GM21423 (cell line): ENCODE data around the gene NOTCH1.
"Not testable (repeated sequence)": the region's sequence is repeated elsewhere in the genome, so short reads cannot be mapped to it uniquely, and the experiment has no call there.

Experiments used
- ATAC-seq: cut with Tn5 transposase; IDR thresholded peaks from one replicate; pipeline ENCODE4 v1.9.1; 2021; ENCODE audit warnings: mild to moderate bottlenecking, moderate library complexity; ENCODE audit not compliant: unreplicated experiment

The NOTCH1 gene

GRCh38 chr9:136578915-136579649, 33.2 kb upstream of the NOTCH1 start:
- no peak for ATAC-seq

DNA sequence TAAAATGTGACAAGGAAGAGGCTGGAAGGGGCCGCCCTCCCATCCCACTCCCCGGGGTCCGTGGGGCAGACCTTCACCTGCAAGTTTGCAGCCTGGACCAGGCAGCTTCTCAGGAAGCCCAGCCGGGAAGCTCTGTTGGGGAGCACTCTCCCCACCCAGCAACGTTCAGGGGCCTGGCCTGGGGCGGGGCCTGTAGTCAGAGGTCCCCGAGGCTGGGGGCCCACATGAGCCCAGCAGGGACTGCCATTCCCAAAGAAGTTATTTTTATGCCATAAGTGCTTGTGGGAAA, 32.7 kb upstream of the NOTCH1 start:
- ATAC-seq, result no peak

DNA sequence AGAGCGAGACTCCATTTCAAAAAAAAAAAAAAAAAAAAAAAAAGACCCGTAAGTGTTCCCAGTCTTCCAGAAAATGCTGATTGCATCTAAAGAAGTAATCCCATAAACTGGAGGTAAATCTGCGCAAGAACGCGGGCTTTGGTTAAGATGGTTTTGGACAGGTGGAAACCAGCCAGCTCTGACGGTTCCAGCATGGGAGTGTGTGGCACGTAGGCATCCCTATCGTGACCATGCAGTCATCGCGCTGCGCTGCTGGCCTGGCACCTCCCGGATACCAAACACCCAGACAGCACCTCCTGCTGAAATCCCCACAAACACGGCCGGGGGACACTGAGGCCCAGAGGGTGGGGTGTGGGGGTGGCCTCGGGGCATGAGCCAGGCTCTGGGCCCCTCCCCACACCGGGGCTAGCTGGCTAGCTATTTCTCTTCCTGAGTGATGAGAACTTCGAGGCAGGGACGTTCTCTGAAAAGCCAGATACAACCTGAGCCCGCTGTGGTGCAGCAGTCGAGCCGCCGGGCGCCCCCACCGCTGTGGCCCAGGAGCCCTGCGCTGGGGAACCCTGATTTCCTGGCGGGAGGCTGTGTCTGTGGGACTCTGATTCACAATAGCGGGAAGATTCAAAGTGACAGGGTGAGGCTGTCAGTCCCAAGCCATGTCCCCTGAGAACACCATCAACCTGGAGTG, 32.2 kb upstream of the NOTCH1 start:
- ATAC-seq, result no peak

GRCh38 chr9:136576269-136576626, 30.4 kb upstream of the NOTCH1 start:
- no peak for ATAC-seq

- ATAC-seq, result no peak
These were observed 29.9 kb upstream of the NOTCH1 start for GRCh38 chr9:136575626-136576268.

- not testable (repeated sequence) for ATAC-seq
These were observed 28.8 kb upstream of the NOTCH1 start for GRCh38 chr9:136574606-136575005.

DNA sequence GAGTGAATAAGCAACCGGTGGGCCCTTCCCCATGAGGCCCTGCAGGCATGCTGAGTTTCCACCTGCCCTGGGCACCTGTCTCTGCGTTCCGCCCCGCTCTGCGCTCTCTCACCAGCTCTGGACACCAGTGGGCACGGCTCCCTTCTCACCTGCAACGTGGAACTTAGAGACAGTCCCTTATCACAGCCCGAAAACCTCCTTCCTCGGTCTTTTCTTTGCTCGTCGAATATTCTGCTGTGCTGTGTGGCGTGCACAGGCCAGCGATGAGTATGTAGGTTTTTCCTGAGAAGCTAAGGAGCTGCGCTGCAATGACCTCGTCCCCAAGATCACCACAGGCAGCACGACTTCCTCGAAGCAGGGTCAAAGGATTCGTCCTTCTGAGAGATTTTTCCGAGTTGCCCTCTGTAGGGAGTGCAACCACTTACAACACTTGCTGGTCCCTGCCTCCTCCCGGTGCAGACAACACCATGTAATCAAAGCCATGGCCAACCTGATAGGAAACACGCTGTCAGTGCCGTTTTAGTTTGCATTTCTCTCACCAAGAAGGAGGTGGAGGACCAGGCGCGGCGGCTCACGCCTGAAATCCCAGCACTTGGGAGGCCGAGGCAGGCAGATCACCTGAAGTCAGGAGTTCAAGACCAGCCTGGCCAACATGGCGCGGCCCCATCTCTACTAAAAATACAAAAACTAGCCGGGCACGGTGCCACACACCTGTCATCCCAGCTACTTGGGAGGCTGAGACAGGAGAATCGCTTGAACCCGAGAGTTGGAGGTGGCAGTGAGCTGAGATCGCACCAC, 27.2 kb upstream of the NOTCH1 start:
- ATAC-seq, result no peak

DNA sequence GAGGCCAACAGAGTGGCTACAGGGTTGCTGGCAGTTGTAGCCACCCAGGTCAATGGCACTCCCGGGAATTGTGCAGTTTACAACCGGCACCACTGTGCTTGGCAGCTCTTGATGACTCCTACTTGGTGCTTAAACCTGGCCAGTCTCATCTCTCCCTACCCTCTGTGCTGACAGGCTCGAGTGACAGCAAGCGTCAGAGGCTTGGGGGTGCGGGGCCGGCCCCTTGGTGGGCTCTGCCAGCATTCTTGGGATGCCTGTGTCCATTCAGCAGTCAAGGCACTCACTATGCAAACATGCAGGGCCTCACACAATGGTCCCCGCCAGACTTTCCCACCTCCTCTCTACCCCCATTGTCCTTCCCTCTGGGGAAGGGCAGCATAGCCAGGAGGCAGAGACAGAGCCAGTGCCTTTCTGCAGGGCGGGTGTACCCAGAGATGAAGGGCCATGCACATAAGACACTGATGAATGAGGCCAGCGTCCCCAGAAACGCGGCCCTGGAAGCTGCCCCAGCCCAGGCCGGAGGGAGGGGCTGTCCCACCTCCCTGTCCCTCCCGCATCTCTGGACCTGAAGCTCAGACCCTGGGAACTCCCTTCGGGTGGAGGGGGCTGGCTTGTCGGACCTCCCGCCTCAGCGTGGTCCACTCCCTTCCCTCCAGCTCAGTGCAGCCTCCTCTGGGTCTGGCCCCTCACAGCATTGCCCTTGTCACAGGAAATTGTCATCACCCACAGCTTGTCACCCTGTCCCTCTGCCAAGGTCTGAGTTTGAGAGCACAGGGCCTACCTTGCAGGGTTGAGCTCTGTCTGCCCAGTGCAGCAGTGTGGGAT, 26.4 kb upstream of the NOTCH1 start:
- ATAC-seq, result no peak

GRCh38 chr9:136571531-136571930, 25.7 kb upstream of the NOTCH1 start:
- no peak for ATAC-seq

- no peak for ATAC-seq
These were observed 25.1 kb upstream of the NOTCH1 start for GRCh38 chr9:136570916-136571315.

- ATAC-seq, result no peak
These were observed 24.5 kb upstream of the NOTCH1 start for GRCh38 chr9:136570191-136570845.

DNA sequence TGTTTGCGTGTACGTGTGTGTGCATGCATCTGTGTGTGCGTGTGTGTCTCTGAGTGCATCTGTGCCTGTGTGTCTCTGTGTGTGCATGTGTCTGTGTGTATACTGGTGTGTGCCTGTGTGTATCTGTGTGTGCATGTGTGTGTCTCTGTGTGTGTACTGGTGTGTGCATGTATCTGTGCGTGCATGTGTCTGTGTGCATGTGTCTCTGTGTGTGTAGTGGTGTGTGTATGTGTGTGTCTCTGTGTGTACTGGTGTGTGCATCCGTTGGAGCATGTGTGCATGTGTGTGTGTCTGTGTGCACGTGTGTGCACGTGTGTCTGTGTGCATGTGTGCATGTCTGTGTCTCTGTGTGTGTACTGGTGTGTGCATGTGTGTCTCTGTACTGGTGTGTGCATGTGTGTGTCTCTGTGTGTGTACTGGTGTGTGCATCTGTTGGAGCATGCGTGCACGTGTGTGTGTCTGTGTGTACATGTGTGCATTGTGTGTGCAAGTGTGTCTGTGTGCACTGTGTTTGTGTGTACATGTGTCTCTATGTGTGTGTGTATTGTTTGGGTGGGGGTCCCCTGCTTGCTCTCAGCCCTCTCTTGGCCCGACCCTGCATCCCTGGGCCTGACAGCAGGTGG, 23.8 kb upstream of the NOTCH1 start:
- no peak for ATAC-seq

DNA sequence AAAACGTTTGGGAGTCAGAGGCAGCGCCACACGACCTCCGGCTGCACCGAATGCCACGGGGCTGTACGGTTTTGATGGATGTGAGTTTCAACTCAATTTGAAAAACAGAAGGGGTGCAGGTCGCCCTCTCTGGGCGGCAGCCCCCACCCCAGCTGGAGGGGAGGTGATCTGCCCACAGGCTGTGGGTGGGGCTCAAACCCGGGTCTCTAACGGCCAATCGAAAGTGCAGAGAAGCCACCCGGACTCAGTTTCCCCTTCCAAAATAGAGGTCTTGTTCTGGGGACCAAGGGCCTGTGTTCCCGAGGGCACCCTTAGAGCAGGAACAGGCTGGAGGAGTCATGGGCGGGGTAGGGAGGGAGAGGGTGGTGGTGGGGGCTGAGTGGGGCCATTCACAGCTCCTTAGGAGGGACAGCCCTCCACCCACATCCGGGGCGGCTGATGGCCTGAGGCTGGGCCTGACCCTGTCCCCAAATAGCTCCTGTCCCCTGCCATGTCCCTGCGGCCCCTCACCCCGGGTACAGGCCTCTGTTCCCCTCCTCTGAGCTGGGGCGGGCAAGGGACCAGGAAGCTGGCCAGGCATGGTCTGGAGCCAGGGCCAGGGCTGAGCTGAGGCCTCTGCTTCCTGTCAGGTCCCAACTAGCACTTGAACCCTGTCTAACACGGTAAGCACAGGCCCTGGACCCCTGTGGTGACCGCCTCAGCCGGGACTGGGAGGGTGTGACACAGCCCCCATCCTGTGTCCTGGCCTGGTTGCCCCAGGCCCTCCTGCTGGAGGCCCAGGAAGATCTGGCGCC, 22.6 kb upstream of the NOTCH1 start:
- ATAC-seq, result no peak

GRCh38 chr9:136567651-136568287, 21.9 kb upstream of the NOTCH1 start:
- no peak for ATAC-seq

DNA sequence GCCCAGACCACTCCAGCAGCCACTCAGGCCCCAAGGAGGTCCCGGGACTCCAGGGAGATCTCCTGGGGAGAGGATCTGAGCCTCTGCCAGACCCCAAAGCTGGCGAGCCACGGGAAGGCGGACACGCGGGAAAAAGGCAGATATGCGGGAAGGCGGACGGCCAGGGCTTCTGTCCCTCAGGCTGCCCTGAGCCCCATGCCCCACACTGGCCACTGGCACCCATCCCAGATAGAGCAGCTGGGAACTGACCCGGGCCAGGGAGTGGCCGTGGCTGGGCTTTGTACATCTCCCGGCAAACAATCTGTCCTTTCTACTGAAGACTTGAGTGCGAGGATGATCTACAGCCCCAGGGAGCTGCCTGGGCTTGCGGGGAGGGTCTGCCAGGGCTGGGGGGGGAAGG, 21.1 kb upstream of the NOTCH1 start:
- no peak for ATAC-seq

- no peak for ATAC-seq
These were observed 20.7 kb upstream of the NOTCH1 start for GRCh38 chr9:136566553-136566895.

DNA sequence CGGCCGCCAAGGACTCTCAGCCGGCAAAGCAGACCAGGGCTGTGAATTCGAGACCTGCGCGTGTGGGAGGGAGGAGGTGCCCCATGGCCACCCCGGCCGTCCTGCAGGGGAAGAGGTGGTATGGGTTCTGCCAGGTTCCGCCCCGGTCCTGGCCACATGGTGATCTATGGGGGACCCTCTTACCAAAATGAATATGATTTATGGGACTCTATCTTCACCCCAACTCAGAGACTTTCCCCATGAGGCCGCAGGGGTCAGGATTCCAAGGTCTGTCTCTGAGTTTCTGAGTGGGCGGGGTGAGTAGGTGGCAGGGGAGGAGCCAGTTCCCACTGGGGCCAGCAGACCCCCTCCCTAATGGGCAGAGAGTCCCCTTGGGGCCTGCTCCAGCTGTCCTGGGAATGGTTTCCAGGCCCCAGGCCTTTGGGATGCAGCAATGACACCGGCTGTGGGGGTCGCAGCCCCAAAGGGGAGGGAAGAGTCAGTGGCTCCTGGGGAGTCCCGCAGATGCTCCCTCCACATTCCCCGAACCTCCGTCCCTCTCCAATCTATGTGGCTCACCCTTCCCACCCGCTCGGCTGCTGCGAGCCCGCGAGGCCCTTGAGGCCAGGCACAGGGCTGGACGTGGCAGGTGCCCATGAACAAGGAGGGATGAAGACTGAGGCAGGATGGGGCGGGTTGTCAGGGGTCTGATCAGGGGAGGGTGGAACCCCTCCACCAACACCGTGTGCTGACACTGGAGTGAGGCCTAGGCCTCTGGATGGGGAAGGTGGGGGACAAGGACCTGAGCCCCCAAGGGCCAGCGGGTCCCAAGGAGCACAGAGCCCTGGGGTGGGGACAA, 20.1 kb upstream of the NOTCH1 start:
- ATAC-seq, result no peak
